K562 (cell line): Measurements from ENCODE around the gene GPR37L1. TPM values are rescaled to one million over a fixed set of nuclear protein-coding genes. Genes with fewer than 3 reads are reported as not detected.

Experiments
- ATF1 ChIP-seq, 2 experiments: fragments of 450-650 bp in 1 of 2; IDR thresholded peaks; 2 replicates each; pipeline ENCODE4 v1.6.1; 2016; ENCODE audit warnings: missing compliant biosample characterization in 1 of 2, missing genetic modification characterization in 1 of 2
- EP300 ChIP-seq: IDR thresholded peaks from 2 replicates; pipeline ENCODE4 v1.6.1; 2012; ENCODE audit warnings: low read length, improper control_type of control experiment
- HMG20A ChIP-seq: fragments of 450-650 bp; formaldehyde crosslinking; conservative IDR thresholded peaks from 2 replicates; pipeline ENCODE4 v1.4.0; 2020; ENCODE audit warnings: mild to moderate bottlenecking, mixed read lengths
- KDM1A ChIP-seq, 2 experiments: fragments of 450-650 bp; IDR thresholded peaks; 2 replicates each; pipeline ENCODE4 v1.6.1; 2016; ENCODE audit warnings: mild to moderate bottlenecking in 2 of 2
- PHF21A ChIP-seq: fragments of 450-650 bp; IDR thresholded peaks from 2 replicates; pipeline ENCODE4 v1.6.1; 2017; ENCODE audit warnings: low read depth, borderline replicate concordance
- SIX5 ChIP-seq, 2 experiments: IDR thresholded peaks; 2 replicates each; pipeline ENCODE4 v1.6.1; 2011; ENCODE audit warnings: low read length in 2 of 2, borderline replicate concordance in 1 of 2, low read depth in 1 of 2, mild to moderate bottlenecking in 1 of 2, moderate library complexity in 1 of 2; ENCODE audit not compliant: insufficient read depth in 1 of 2
- TEAD4 ChIP-seq, 2 experiments: sonication (generic) in 1 of 2; formaldehyde crosslinking in 1 of 2; IDR thresholded peaks; 2 replicates each; pipeline versions ENCODE4 v1.6.1 to v1.8.0; 2012 to 2022; ENCODE audit warnings: borderline replicate concordance in 1 of 2, inconsistent platforms in 1 of 2, low read length in 1 of 2, mild to moderate bottlenecking in 1 of 2, missing genetic modification reagents in 1 of 2
- ZBTB40 ChIP-seq, 2 experiments: fragments of 450-650 bp in 1 of 2; sonication (generic) in 1 of 2; formaldehyde crosslinking in 1 of 2; IDR thresholded peaks; 2 replicates each; pipeline versions ENCODE4 v1.7.1 to v1.9.0; 2016 to 2022; ENCODE audit warnings: inconsistent platforms in 1 of 2, mild to moderate bottlenecking in 1 of 2, missing genetic modification reagents in 1 of 2
- ZNF639 ChIP-seq, 2 experiments: fragments of 200-800 bp in 1 of 2; sonication (Bioruptor generic) in 1 of 2; sonication (generic) in 1 of 2; formaldehyde crosslinking in 1 of 2; IDR thresholded peaks in 1 of 2; conservative IDR thresholded peaks in 1 of 2; 2 replicates each; pipeline versions ENCODE4 v1.5.0 to v1.6.1; 2016 to 2020; ENCODE audit warnings: missing compliant biosample characterization in 1 of 2, missing genetic modification characterization in 1 of 2, missing genetic modification reagents in 1 of 2
- ZNF717 ChIP-seq: fragments of 250-450 bp; sonication (Bioruptor Pico); IDR thresholded peaks from 2 replicates; pipeline ENCODE4 v1.5.0; 2021
- ZNF77 ChIP-seq: fragments of 250-450 bp; sonication (Bioruptor Pico); IDR thresholded peaks from 2 replicates; pipeline ENCODE4 v1.5.0; 2020
- polyA plus RNA-seq, 8 experiments: library from polyadenylated mRNA; depleted of rRNA in 4 of 8; stranded (reverse) in 5 of 8; unstranded in 3 of 8; fragments of >200 nt; fragmentation: Nextera tagmentation in 2 of 8; fragmentation: Illumina TruSeq in 1 of 8; extraction: Ambion mirVana in 2 of 8; extraction: Trizol in 1 of 8; gene quantifications; 2 replicates each; pipeline versions ENCODE4 v1.2.1 to v1.2.3, GENCODE V29; 2011 to 2014; ENCODE audit warnings: inconsistent platforms in 1 of 8, missing spikeins in 1 of 8
- total RNA-seq, 7 experiments: library from RNA; depleted of rRNA in 6 of 7; stranded (reverse); fragments of >200 nt in 6 of 7; fragmentation: Illumina TruSeq in 2 of 7; extraction: Trizol in 2 of 7; gene quantifications; 2 replicates each; pipeline versions ENCODE4 v1.2.1 to v1.2.3, GENCODE V29; 2011 to 2021; ENCODE audit warnings: low replicate concordance in 1 of 7

The GPR37L1 gene
- total and polyA plus RNA-seq, 9 of the 15 experiments (the other 6 are each of a cell fraction or from before 2014, with no cell fraction given): not detected

GRCh38 chr1:202105571-202106339 lies 17.0 kb upstream of the GPR37L1 start (continued):
- TF ChIP-seq ZNF639 (CRISPR knock-in tag; conservative IDR thresholded peaks at IDR 0.05 in 1 of 2, IDR thresholded peaks at IDR 0.05 in 1 of 2) (no peak), KDM1A (IDR thresholded peaks at IDR 0.05) (peak; percentile 76 to 84), SIX5 (IDR thresholded peaks at IDR 0.05; ENCODE audit: borderline replicate concordance in 1 of 2, insufficient read depth in 1 of 2, low read depth in 1 of 2, low read length in 2 of 2) (0 out of 4 replicates have a peak, but pooled peaks of 1 of the 2 experiments have one; percentile 5), PHF21A (peak; percentile 58; the same call in 1 of the 2 replicates), ZNF77 (CRISPR knock-in tag) (no peak), ZNF717 (CRISPR knock-in tag) (no peak), ZBTB40 (IDR thresholded peaks at IDR 0.05) (peak; percentile 28; the same call in 1 of the 2 replicates), ZBTB40 (CRISPR knock-in tag; IDR thresholded peaks at IDR 0.05) (no peak), ATF1 (CRISPR knock-in tag; IDR thresholded peaks at IDR 0.05) (peak; percentile 39; the same call in 1 of the 2 replicates), ATF1 (tag; IDR thresholded peaks at IDR 0.05) (peak; percentile 97), TEAD4 (IDR thresholded peaks at IDR 0.05; ENCODE audit: low read length) (peak; percentile 40; the same call in 1 of the 2 replicates), TEAD4 (CRISPR knock-in tag; IDR thresholded peaks at IDR 0.05; ENCODE audit: borderline replicate concordance) (no peak), EP300 (no peak; the same call in 1 of the 2 replicates), HMG20A (CRISPR knock-in tag) (no peak)
